H1 (cell line): ENCODE measurements around the gene CAMTA1.

Experiments
- BRCA1 ChIP-seq: IDR thresholded peaks from 2 replicates; pipeline ENCODE4 v1.6.1; 2012; ENCODE audit warnings: low read depth, low read length, improper control_type of control experiment
- POLR2A ChIP-seq, 2 experiments: IDR thresholded peaks; 1 replicate in 1 of 2; 2 replicates in 1 of 2; pipeline ENCODE4 v1.6.1; 2011; ENCODE audit warnings: low read depth in 2 of 2, low read length in 2 of 2, mild to moderate bottlenecking in 2 of 2; ENCODE audit errors: control extremely low read depth in 1 of 2
- SP2 ChIP-seq: IDR thresholded peaks from 2 replicates; pipeline ENCODE4 v1.6.1; 2012; ENCODE audit warnings: mild to moderate bottlenecking, low read length, inconsistent platforms
- SP4 ChIP-seq: IDR thresholded peaks from 2 replicates; pipeline ENCODE4 v1.6.1; 2012; ENCODE audit warnings: low read length, inconsistent platforms
- TAF1 ChIP-seq: IDR thresholded peaks from 2 replicates; pipeline ENCODE4 v1.6.1; 2011; ENCODE audit warnings: mild to moderate bottlenecking, low read depth, low read length
- YY1 ChIP-seq: IDR thresholded peaks from 2 replicates; pipeline ENCODE4 v1.6.1; 2011; ENCODE audit warnings: low read depth, mild to moderate bottlenecking, low read length
- ZNF274 ChIP-seq: IDR thresholded peaks from 2 replicates; pipeline ENCODE4 v1.7.0; 2012; ENCODE audit warnings: low read length, borderline replicate concordance; ENCODE audit errors: extremely low read depth
- TF ChIP-seq, protein P1 (sequence below), 3 experiments: IDR thresholded peaks; 1 replicate in 2 of 3; 2 replicates in 1 of 3; pipeline versions ENCODE4 v1.5.1 to v1.6.1; 2011; ENCODE audit warnings: low read length in 3 of 3, mild to moderate bottlenecking in 3 of 3, inconsistent platforms in 2 of 3, low read depth in 1 of 3, moderate library complexity in 1 of 3; ENCODE audit not compliant: insufficient read depth in 1 of 3; ENCODE audit errors: control extremely low read depth in 1 of 3

DNA sequence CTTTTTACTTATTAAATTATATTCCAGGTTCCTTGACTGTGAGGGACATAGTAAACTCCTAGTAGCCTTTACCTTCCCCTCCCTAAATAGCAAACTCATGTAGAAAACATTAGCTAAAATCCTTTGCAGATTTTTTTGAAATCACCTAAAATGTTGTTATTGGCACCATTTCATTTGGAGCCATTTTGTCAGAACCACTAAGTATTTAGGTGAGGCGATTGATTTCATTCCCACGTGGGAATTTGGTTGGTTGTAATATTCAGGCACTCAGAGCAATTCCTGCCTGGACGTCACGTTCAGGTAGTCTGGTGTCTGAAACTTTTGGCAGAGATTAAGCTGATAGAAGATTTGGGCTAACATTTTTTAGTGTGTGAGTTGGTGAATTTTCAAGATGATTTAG is 84.3 kb downstream of the CAMTA1 start:
- TF ChIP-seq ZNF274, result no peak
- TF ChIP-seq, protein P1, sequence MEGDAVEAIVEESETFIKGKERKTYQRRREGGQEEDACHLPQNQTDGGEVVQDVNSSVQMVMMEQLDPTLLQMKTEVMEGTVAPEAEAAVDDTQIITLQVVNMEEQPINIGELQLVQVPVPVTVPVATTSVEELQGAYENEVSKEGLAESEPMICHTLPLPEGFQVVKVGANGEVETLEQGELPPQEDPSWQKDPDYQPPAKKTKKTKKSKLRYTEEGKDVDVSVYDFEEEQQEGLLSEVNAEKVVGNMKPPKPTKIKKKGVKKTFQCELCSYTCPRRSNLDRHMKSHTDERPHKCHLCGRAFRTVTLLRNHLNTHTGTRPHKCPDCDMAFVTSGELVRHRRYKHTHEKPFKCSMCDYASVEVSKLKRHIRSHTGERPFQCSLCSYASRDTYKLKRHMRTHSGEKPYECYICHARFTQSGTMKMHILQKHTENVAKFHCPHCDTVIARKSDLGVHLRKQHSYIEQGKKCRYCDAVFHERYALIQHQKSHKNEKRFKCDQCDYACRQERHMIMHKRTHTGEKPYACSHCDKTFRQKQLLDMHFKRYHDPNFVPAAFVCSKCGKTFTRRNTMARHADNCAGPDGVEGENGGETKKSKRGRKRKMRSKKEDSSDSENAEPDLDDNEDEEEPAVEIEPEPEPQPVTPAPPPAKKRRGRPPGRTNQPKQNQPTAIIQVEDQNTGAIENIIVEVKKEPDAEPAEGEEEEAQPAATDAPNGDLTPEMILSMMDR (IDR thresholded peaks at IDR 0.05; ENCODE audit: control extremely low read depth in 1 of 3, insufficient read depth in 1 of 3, low read depth in 1 of 3, low read length in 3 of 3), result no peak
- no peak for TF ChIP-seq SP4
- no peak for TF ChIP-seq SP2
- no peak for TF ChIP-seq POLR2A (IDR thresholded peaks at IDR 0.05; ENCODE audit: control extremely low read depth in 1 of 2, low read depth in 2 of 2, low read length in 2 of 2)
- no peak for TF ChIP-seq TAF1
- TF ChIP-seq YY1, result no peak
- no peak for TF ChIP-seq BRCA1
